Keratinocyte (primary cell): Measurements from ENCODE around the gene OR2A5. TPM values are rescaled to one million over a fixed set of nuclear protein-coding genes. Genes with fewer than 3 reads are reported as not detected.

Experiments used
- DNase-seq: peaks from one replicate; pipeline ENCODE4 v3.0.0-alpha.2; 2011; ENCODE audit warnings: low read depth, missing footprints, low spot score
- FAIRE-seq: peaks from 2 replicates; lab custom pipeline; 2011; peaks lifted over from hg19 to GRCh38; lab: Jason Lieb, UNC
- H2AFZ ChIP-seq: 2 replicates; pipeline ENCODE4 v1.6.0; 2012; ENCODE audit warnings: low read length, control low read depth, inconsistent platforms; ENCODE audit not compliant: control insufficient read depth
- H3K27ac ChIP-seq: 2 replicates; pipeline ENCODE4 v1.5.1; 2011; ENCODE audit warnings: low read length; ENCODE audit not compliant: control insufficient read depth, insufficient read depth
- H3K27me3 ChIP-seq: 3 replicates; pipeline ENCODE4 v1.6.0; 2011; ENCODE audit warnings: low read length; ENCODE audit not compliant: control insufficient read depth, insufficient read depth; ENCODE audit errors: extremely low read depth
- H3K36me3 ChIP-seq, 2 experiments: 2 replicates in 1 of 2; 3 replicates in 1 of 2; pipeline ENCODE4 v1.5.1; 2011; ENCODE audit warnings: low read length in 2 of 2, mild to moderate bottlenecking in 1 of 2; ENCODE audit not compliant: control insufficient read depth in 2 of 2, insufficient read depth in 2 of 2; ENCODE audit errors: extremely low read depth in 1 of 2
- H3K4me1 ChIP-seq: 3 replicates; pipeline ENCODE4 v1.5.1; 2011; ENCODE audit warnings: low read length; ENCODE audit not compliant: control insufficient read depth, insufficient read depth; ENCODE audit errors: extremely low read depth
- H3K4me2 ChIP-seq: 3 replicates; pipeline ENCODE4 v1.6.0; 2011; ENCODE audit warnings: low read depth, low read length; ENCODE audit not compliant: control insufficient read depth, insufficient read depth; ENCODE audit errors: extremely low read depth
- H3K4me3 ChIP-seq, 3 experiments: fragments of 200-600 bp in 1 of 3; sonication (generic) in 1 of 3; 2 replicates in 2 of 3; 3 replicates in 1 of 3; pipeline ENCODE4 v1.5.1; 2011 to 2016; ENCODE audit warnings: low read length in 3 of 3, mild to moderate bottlenecking in 3 of 3, control low read depth in 2 of 3, inconsistent platforms in 1 of 3, low read depth in 1 of 3, mixed read lengths in 1 of 3, mixed run types in 1 of 3, moderate library complexity in 1 of 3; ENCODE audit not compliant: control insufficient read depth in 2 of 3, insufficient read depth in 2 of 3; ENCODE audit errors: extremely low read depth in 1 of 3
- H3K79me2 ChIP-seq: 2 replicates; pipeline ENCODE4 v1.6.0; 2012; ENCODE audit warnings: low read length; ENCODE audit not compliant: control insufficient read depth, insufficient read depth
- H3K9ac ChIP-seq: 3 replicates; pipeline ENCODE4 v1.6.0; 2011; ENCODE audit warnings: low read length; ENCODE audit not compliant: control insufficient read depth, insufficient read depth; ENCODE audit errors: extremely low read depth
- H3K9me1 ChIP-seq: 3 replicates; pipeline ENCODE4 v1.6.0; 2011; ENCODE audit warnings: low read length; ENCODE audit not compliant: control insufficient read depth, insufficient read depth; ENCODE audit errors: extremely low read depth
- H3K9me3 ChIP-seq: 2 replicates; pipeline ENCODE4 v1.5.1; 2012; ENCODE audit warnings: low read depth, low read length; ENCODE audit not compliant: control insufficient read depth
- H4K20me1 ChIP-seq: 3 replicates; pipeline ENCODE4 v1.6.0; 2011; ENCODE audit warnings: low read length; ENCODE audit not compliant: control insufficient read depth, insufficient read depth; ENCODE audit errors: extremely low read depth
- EZH2 ChIP-seq: IDR thresholded peaks from one replicate; pipeline ENCODE4 v1.6.1; 2012; ENCODE audit warnings: inconsistent platforms, mild to moderate bottlenecking, low read length, moderate library complexity
- dilution Hi-C: fragments of 300-500 bp; cut with MboI; formaldehyde crosslinking; loops from one replicate; pipeline ENCODE4 v1.7.0; 2020; ENCODE audit warnings: low sequenced_read_pairs; ENCODE audit not compliant: extremely low pct_ligation_motif_present
- polyA plus RNA-seq, 5 experiments: library from polyadenylated mRNA; depleted of rRNA in 3 of 5; stranded (reverse) in 3 of 5; stranded (forward) in 1 of 5; unstranded in 1 of 5; fragments of >200 nt; gene quantifications; 1 replicate in 1 of 5; 2 replicates in 3 of 5; 3 replicates in 1 of 5; pipeline versions ENCODE4 v1.2.1 to v1.2.3, GENCODE V29; 2011 to 2012; ENCODE audit warnings: missing spikeins in 2 of 5, low read depth in 1 of 5, low replicate concordance in 1 of 5
- TF ChIP-seq, protein P1 (sequence below), 3 experiments: IDR thresholded peaks in 1 of 3; conservative IDR thresholded peaks in 1 of 3; optimal IDR thresholded peaks in 1 of 3; 2 replicates in 2 of 3; 3 replicates in 1 of 3; pipeline versions ENCODE3 to v1.5.1; 2011; ENCODE audit warnings: low read length in 3 of 3, mild to moderate bottlenecking in 3 of 3, moderate library complexity in 2 of 3, control low read depth in 1 of 3, inconsistent platforms in 1 of 3; ENCODE audit not compliant: insufficient read depth in 2 of 3; ENCODE audit errors: extremely low read depth in 1 of 3

Gene OR2A5
- polyA plus RNA-seq, 1 donor (not counting 4 experiments of a cell fraction or from before 2014, with no cell fraction given), result not detected

DNA sequence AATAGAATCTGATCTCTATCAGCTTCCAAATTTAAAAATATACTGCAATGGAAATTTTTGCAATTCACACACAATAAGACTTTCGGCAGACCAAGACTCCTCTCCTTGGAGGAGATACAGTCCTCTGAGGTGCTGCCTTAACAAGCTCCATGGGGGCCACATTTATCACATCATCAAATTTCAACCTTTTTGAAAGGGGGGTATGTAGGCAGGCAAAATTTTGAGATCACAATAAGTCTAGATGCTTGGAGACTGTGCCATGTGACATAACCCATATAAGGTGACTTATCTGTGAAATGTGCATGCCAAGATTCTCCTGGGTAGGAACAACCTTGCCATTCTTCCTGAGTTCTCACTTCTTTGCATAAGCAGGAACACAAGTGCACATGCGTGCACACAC lies 37.2 kb downstream of the OR2A5 start, which contains the start of gene OR2A12:
Gene OR2A12 (plus strand): TSS at position 301 of the 400 bp plus-strand sequence. CDS start 8,830 bp downstream, outside the sequence.
- dilution Hi-C loops, result no loop called here

DNA sequence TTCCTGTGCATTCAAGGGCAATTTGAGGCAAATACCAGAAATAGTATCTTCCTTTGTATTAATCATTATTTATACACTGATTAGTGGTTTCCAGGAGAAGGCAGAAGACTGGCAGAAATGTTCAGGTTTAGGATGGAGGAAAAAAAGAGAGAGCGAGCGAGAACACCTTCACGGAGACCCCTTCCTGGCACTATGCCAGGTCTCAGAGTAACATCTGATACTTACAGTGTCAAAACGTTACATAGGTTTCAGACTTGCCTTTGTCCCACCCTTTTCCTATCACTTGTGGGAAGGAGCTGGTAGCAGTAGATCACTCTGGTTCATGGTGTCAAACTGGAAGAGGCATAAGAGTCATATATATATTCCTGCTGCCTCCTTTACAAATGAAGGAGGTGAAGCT lies 38.0 kb downstream of the OR2A5 start:
- Histone ChIP-seq H3K4me3 (no peak overlapping the region), H3K9ac (no peak overlapping the region), H3K36me3 (no peaks in the 10 kb centered on the region), H3K27me3 (no peaks in the 10 kb centered on the region), H3K27ac (no peak overlapping the region), H4K20me1 (no peaks in the 10 kb centered on the region), H3K9me1 (no peaks in the 10 kb centered on the region), H3K79me2 (no peaks in the 10 kb centered on the region), H3K4me1 (no peaks in the 10 kb centered on the region), H2AFZ (no peak overlapping the region), H3K9me3 (no peaks in the 10 kb centered on the region), H3K4me2 (no peak overlapping the region)
- dilution Hi-C loops, result no loop called here
- DNase-seq (no peak), FAIRE-seq (no peak)
- TF ChIP-seq, protein P1, sequence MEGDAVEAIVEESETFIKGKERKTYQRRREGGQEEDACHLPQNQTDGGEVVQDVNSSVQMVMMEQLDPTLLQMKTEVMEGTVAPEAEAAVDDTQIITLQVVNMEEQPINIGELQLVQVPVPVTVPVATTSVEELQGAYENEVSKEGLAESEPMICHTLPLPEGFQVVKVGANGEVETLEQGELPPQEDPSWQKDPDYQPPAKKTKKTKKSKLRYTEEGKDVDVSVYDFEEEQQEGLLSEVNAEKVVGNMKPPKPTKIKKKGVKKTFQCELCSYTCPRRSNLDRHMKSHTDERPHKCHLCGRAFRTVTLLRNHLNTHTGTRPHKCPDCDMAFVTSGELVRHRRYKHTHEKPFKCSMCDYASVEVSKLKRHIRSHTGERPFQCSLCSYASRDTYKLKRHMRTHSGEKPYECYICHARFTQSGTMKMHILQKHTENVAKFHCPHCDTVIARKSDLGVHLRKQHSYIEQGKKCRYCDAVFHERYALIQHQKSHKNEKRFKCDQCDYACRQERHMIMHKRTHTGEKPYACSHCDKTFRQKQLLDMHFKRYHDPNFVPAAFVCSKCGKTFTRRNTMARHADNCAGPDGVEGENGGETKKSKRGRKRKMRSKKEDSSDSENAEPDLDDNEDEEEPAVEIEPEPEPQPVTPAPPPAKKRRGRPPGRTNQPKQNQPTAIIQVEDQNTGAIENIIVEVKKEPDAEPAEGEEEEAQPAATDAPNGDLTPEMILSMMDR (optimal IDR thresholded peaks at IDR 0.05 in 1 of 3, IDR thresholded peaks at IDR 0.05 in 1 of 3, conservative IDR thresholded peaks at IDR 0.05 in 1 of 3; ENCODE audit: extremely low read depth in 1 of 3, insufficient read depth in 2 of 3, low read length in 3 of 3), result no peak
- no peak for TF ChIP-seq EZH2

More for the DNA sequence above, 37.2 kb downstream of the OR2A5 start, which contains the start of gene OR2A12:
- H2AFZ ChIP-seq, result no peak within 1 kb of the TSS
- no peaks in the 10 kb centered on the region for H3K9me1 ChIP-seq
- DNase-seq (no peak), FAIRE-seq (no peak)
- no peak within 1 kb of the TSS for H3K9ac ChIP-seq
- H3K79me2 ChIP-seq, result no peaks in the 10 kb centered on the region
- no peaks in the 10 kb centered on the region for H3K4me1 ChIP-seq
- H3K9me3 ChIP-seq, result no peaks in the 10 kb centered on the region
- H3K4me2 ChIP-seq, result no peak within 1 kb of the TSS
- TF ChIP-seq, protein P1 (optimal IDR thresholded peaks at IDR 0.05 in 1 of 3, IDR thresholded peaks at IDR 0.05 in 1 of 3, conservative IDR thresholded peaks at IDR 0.05 in 1 of 3; ENCODE audit: extremely low read depth in 1 of 3, insufficient read depth in 2 of 3, low read length in 3 of 3), result no peak
- TF ChIP-seq EZH2, result no peak
- H3K4me3 ChIP-seq, result no peak within 1 kb of the TSS
- no peak within 1 kb of the TSS for H3K27ac ChIP-seq
- no peaks in the 10 kb centered on the region for H4K20me1 ChIP-seq
- no peaks in the 10 kb centered on the region for H3K36me3 ChIP-seq
- H3K27me3 ChIP-seq, result no peaks in the 10 kb centered on the region
